ENCODE results near the gene PSEN1.

DNA sequence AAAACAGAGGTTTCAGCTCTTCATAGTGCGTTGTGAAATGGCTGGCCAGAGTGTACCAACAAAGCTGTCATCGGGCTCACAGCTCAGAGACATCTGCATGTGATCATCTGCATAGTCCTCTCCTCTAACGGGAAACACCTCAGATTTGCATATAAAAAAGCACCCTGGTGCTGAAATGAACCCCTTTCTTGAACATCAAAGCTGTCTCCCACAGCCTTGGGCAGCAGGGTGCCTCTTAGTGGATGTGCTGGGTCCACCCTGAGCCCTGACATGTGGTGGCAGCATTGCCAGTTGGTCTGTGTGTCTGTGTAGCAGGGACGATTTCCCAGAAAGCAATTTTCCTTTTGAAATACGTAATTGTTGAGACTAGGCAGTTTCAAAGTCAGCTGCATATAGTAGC is 86.7 kb downstream of the PSEN1 start:
- TF ChIP-seq POLR2AphosphoS5 (IDR thresholded peaks at IDR 0.05; ENCODE audit: low read depth, low read length) = 0 out of 2 replicates have a peak, but pooled peaks have one; percentile 47
- TF ChIP-seq POLR2A (IDR thresholded peaks at IDR 0.05; ENCODE audit: low read depth, low read length) = no peak
- TF ChIP-seq TAF1 (IDR thresholded peaks at IDR 0.05; ENCODE audit: low read depth, low read length) = no peak
- no peak for TF ChIP-seq SPI1 (IDR thresholded peaks at IDR 0.05; ENCODE audit: low read depth, low read length)
- TF ChIP-seq POU2F2 (IDR thresholded peaks at IDR 0.05; ENCODE audit: low read depth, low read length) = peak; percentile 98

Measured in GM12891 (cell line).